Activated naive CD4-positive, alpha-beta T cell (primary cell): ENCODE measurements around the gene RSBN1.
"Not testable (repeated sequence)": the region's sequence is repeated elsewhere in the genome, so short reads cannot be mapped to it uniquely, and the experiment has no call there.

ENCODE experiments used
- DNase-seq, 4 experiments: peaks; one replicate each; lab custom pipeline; 2025; lab: John Stamatoyannopoulos, UW

The RSBN1 gene

GRCh38 chr1:113780374-113781146, 31.7 kb downstream of the RSBN1 start:
- no peak for DNase-seq

DNA sequence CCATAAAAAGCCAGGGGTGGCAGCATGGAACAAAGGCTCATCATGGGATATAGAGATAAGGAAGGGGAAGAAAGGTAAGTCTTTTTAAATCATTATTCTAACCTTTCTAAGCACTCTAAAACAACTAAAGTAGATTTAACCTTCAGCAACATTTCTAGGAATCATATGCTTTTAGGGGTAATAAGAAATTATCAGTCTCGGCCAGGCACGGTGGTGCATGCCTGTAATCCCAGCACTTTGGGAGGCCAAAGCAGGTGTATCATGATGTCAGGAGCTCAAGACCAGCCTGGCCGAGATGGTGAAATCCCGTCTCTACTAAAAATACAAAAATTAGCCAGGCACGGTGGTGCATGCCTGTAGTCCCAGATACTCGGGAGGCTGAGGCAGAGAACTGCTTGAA, 32.7 kb downstream of the RSBN1 start:
- DNase-seq: no peak

DNA sequence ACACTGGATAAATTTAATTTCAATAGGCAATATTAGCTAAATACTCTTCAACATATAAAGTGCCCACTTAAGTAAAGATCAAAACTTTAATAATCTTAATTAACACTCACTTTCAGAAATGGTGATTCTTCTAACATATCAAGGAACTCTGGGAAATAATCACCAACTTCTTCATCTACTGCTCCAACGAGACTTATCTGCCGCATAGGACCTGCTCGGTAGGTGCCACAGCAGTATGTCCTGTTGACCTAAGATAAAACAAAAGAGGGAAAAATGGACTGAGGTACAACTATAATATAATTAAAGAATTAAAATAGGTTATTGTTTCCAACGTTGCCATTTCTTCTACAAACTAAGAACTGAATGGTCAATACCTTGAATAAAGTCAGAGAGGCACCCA, 34.7 kb downstream of the RSBN1 start:
- DNase-seq: no peak

DNA sequence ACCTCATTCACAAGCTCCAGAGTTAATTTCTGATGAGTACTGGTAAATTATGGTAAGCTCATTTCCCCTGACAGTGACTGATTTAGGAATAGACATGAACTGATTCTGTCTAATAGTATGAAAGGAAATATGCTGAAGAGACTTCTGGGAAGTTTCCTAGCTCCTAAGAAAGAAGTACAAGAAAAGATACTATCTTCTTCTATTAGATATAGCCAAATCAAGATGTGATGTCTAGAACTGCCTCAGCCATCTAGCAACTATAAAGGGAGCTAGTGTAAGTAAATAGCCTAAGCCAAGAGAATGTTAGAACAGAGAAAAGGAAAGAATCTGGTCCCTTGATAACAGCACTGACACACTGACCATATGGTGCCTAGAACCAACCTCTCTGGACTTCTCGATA, 42.2 kb downstream of the RSBN1 start:
- DNase-seq: no peak

GRCh38 chr1:113769601-113769970, 42.7 kb downstream of the RSBN1 start:
- no peak for DNase-seq

- no peak for DNase-seq
Measured at GRCh38 chr1:113768916-113769600, 43.2 kb downstream of the RSBN1 start.

DNA sequence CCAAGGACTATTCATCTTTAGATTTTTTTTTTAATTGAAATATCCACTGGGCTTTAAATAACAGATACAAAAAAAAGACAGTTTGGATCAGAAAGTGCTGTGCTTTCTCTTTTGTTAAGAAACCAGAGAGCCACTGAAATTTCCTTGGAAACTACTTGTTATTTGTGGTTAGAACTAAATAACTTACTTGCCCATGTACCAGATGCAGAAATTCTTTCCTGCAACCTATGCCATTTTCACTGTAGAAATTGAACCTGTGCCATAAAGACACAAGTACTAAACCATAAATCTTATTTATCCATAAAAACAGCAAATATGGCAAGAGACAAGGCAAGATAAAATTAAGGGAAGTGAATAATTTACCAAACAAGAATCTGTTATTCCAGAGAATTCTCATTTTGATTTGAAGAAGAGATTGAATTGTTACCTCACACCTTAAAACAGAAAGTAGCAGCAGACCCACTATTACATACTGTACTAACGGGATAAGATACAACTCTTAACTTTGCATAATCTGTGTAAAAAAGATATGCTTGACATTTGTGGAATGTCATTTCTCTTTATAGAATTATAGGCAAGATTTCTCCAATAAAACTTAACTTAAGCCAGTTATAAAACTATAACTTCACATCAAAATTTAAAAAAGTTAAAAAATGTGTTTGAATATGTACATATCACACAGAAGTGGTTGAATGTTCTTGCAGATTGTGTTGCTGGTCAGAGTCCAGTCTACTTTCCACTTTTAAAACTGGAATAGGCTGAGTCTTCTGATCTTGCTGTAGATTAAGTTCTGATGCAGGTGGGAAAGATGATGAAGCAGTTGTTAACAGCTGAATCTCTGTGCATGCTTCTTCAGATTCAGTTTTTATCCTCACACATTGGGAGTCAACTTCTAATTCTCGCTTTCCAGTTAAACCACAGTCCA, 46.7 kb downstream of the RSBN1 start:
- DNase-seq: no peak

GRCh38 chr1:113763661-113764060, 48.6 kb downstream of the RSBN1 start:
- no peak for DNase-seq

- no peak for DNase-seq
Measured at GRCh38 chr1:113761937-113762336, 50.3 kb downstream of the RSBN1 start.

GRCh38 chr1:113760102-113761080, 51.9 kb downstream of the RSBN1 start:
- DNase-seq: no peak

GRCh38 chr1:113759333-113760101, 52.8 kb downstream of the RSBN1 start, which contains the start of gene PHTF1:
PHTF1 (minus strand) TSS chr1:113759486; CDS start chr1:113758703, 783 bp downstream.
- DNase-seq: peak in 3 of 4 experiments; percentile 14 to 26 (median 15)

DNA sequence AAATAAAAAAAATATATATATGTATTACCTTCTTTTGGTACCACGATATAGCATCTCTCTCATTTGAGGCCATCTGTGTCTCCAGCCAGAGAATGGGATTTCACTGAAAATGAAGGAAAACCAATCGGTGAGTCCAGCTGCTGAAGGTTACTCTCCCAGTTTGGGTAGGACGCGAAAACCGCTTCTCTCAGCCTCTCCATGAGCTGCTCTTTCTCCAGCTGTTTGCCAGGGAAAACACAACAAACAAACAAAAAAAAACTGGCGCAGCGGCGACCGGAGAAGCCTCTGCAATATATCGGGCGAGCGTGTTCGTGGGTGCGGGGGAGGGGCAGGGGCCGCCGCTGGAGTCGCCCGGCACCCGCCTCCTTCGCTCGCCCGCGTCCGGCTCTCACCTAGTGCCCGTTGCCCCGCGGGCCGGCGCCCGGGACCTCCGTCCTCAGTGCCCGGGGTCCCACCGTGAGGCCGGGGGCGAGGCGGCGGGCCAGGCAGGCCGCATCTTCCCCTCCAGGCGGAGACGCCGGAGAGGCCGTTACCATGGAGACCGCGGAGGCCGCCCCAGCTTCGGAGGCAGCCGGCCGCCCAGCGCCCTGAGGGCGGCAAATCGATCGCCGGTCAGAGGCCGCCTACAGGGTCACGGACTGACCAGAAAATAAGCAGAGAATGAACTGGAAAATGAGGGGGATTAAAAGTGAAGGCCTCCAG, 53.5 kb downstream of the RSBN1 start:
- peak in 3 of 4 experiments; percentile 4 to 38 (median 25) for DNase-seq

- no peak for DNase-seq
Measured at GRCh38 chr1:113756461-113756860, 55.8 kb downstream of the RSBN1 start.

DNA sequence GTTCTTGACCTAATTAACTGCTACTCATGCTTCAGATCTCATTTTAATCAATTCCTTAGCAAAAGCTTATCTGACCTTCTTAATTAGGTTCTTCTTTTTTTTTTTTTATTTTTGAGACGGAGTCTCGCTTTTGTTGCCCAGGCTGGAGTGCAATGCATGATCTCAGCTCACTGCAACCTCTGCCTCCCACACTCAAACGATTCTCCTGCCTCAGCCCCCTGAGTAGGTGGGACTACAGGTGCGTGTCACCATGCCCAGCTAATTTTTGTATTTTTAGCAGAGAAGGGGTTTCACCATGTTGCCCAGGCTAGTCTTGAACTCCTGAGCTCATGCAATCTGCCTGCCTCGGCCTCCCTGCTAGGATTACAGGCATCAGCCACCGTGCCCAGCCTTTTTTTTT, 58.9 kb downstream of the RSBN1 start:
- DNase-seq: not testable (repeated sequence)

DNA sequence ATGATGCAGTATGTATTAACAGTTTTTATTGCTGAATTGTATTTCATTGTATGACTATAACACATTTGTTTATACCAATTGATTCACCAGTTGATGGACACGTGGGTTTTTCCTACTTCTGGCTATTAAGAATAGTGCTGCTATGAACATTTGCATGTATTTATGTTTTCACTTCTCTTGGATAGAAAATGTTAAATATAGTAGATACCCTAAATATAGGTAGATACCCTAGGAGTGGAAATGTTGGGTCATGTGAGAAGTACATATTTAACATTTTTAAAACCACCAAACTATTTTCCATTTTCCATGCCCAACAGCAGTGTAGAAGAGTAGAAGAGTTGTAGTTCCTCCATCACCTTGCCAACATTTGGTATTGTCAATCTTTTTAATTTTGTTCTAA, 60.8 kb downstream of the RSBN1 start:
- no peak for DNase-seq

- no peak for DNase-seq
Measured at GRCh38 chr1:113751114-113751513, 61.2 kb downstream of the RSBN1 start.

- DNase-seq: no peak
Measured at GRCh38 chr1:113749402-113749801, 62.9 kb downstream of the RSBN1 start.

DNA sequence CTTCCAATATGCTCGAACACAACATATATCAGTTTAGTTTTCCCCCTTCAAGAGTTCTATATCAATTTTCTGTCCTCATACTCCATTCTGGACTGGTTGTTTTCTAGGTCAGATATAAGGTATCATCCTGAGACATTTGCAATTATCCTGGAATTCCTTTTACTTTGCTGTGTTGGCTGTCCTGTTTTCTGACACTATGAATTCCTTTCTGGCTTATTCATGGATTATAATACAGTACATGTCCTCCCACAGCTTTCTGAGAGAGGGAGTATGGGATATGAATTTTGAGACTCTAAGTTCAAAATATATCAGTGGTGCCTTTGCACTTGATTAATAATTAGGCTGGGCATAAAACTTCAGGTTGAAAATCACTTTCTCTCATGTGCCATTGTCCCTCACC, 64.9 kb downstream of the RSBN1 start:
- DNase-seq: no peak

DNA sequence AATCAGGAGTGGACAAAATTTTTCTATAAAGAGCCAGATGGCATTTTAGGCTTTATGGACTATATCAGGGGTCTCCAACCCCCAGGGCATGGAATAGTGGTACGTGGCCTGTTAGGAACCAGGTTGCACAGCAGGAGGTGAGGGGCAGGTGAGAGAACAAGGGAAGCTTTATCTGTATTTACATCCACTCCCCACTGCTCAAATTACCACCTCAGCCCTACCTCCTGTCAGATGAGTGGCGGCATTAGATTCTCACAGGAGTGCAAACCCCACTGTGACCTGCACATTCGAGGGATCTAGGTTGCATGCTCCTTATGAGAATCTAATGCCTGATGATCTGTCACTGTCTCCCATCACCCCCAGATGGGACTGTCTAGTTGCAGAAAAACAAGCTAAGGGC, 66.9 kb downstream of the RSBN1 start:
- no peak for DNase-seq

GRCh38 chr1:113744114-113744513, 68.2 kb downstream of the RSBN1 start:
- no peak for DNase-seq
